ENCODE data around the gene SLC5A5. TPM values are rescaled to one million over a fixed set of nuclear protein-coding genes. Genes with fewer than 3 reads are reported as not detected.

SLC5A5 gene
- total RNA-seq, 3 donors from 2014 or later = not detected

DNA sequence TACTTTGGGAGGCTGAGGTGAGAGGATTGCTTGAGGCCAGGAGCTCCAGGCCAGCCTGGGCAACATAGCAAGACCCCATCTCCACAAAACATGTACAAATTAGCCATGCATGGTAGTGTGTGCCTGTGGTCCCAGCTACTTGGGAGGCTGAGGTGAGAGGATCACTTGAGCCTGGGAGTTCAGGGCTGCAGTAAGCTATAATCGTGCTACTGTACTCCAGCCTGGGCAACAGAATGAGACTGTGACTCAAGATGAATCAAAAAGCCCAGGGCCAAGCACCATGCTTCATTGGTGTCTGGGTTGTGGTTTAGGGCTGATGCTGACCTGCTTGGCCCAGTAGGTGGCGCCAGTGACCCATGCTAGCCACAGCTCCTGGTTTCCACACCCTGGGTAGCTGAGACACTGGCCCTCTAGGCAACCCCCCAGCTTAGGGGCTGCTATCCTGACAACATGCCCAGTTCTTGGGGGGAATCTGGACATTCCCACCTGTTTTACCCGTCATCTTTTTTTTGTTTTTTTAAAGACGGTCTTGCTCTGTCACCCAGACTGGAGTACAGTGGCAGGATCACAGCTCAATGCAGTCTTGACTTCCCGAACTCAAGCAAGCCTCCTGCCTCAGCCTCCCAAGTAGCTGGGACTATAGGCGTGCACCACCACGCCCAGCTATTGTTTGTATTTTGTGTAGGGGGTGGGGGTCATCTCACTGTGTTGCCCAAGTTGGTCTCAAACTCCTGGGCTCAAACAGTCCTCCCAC is 66.5 kb downstream of the SLC5A5 start:
- no peaks in the 10 kb centered on the region for H3K36me3 ChIP-seq
- no peak overlapping the region for H3K27ac ChIP-seq
- H3K27me3 ChIP-seq = no peaks in the 10 kb centered on the region
- DNase-seq (ENCODE audit: low spot score in 2 of 2) = peak; percentile 57 to 73
- no peaks in the 10 kb centered on the region for H3K9me3 ChIP-seq
- H3K4me3 ChIP-seq = no peak overlapping the region
- peaks cover 5 to 8% of the 10 kb centered on the region in 2 donors for H3K4me1 ChIP-seq
- TF ChIP-seq POLR2A (IDR thresholded peaks at IDR 0.05) (no peak), CTCF (IDR thresholded peaks at IDR 0.05) (peak; percentile 69 to 93 (median 92))
- intact Hi-C loops (cut with DNase I; ENCODE audit: low total_unique reads) = no loop called here

DNA sequence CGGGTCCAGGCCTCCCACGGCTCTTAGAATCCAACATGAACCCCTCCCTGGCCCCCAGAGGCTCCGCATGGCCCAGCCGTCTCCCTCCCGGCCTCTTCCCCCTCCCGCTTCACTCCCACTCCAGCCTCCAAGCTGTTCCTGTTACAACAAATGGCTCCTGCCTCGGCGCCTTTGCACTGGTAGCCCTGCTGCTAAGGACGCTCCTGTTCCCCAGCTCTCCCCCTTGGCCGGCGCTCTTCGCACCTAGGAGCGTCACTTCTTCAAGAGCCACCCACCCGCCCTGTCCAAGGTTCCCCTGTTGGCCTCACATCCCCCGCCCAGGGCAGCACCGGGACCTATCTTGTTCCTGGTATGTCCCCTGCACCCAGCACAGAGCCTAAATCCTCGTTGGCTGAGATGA is 70.4 kb downstream of the SLC5A5 start:
- Histone ChIP-seq H3K36me3 (no peaks in the 10 kb centered on the region), H3K4me3 (no peak overlapping the region), H3K27ac (no peak overlapping the region), H3K27me3 (no peaks in the 10 kb centered on the region), H3K9me3 (no peaks in the 10 kb centered on the region), H3K4me1 (no peaks in the 10 kb centered on the region)
- intact Hi-C loops (cut with DNase I; ENCODE audit: low total_unique reads) = no loop called here
- DNase-seq (ENCODE audit: low spot score in 2 of 2) = no peak
- no peak for TF ChIP-seq CTCF (IDR thresholded peaks at IDR 0.05)
- no peak for TF ChIP-seq POLR2A (IDR thresholded peaks at IDR 0.05)
- TF ChIP-seq POLR2AphosphoS5 (IDR thresholded peaks at IDR 0.05) = no peak

DNA sequence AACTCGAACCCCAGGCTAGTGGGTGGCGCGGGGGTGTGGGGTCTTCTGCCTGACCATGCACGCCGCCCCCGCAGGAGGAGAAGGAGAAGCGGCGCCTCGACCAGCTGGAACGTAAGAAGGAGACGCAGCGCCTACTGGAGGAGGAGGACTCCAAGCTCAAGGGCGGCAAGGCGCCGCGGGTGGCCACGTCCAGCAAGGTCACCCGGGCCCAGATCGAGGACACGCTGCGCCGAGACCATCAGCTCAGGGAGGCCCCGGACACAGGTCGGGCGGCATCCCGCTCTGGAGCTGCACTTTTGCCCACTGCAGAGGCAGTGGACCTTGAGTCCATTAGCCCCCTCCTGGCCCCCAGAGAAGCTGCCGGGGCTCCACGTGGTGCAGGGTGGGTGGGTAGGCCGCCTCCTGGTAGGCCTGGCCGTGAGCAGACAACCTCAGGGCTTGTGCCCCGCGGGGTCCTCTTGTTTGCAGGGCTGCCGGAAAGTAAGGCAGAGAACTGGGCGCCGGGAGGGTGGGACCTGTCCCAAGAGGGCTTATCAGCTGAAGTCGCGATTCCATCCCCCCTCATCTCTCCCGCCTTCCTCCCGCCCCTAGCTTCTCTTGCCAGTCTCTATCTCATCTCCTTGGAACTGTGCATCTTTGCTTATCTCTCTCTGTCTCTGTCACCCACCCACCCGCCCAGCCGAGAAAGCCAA is 71.0 kb downstream of the SLC5A5 start:
- Histone ChIP-seq H3K27ac (no peak overlapping the region), H3K4me3 (no peak overlapping the region), H3K4me1 (no peaks in the 10 kb centered on the region), H3K27me3 (no peaks in the 10 kb centered on the region), H3K9me3 (no peaks in the 10 kb centered on the region), H3K36me3 (no peaks in the 10 kb centered on the region)
- no peak for DNase-seq (ENCODE audit: low spot score in 2 of 2)
- intact Hi-C loops (cut with DNase I; ENCODE audit: low total_unique reads) = no loop called here
- TF ChIP-seq CTCF (IDR thresholded peaks at IDR 0.05) (no peak), POLR2A (IDR thresholded peaks at IDR 0.05) (no peak), POLR2AphosphoS5 (IDR thresholded peaks at IDR 0.05) (no peak)

DNA sequence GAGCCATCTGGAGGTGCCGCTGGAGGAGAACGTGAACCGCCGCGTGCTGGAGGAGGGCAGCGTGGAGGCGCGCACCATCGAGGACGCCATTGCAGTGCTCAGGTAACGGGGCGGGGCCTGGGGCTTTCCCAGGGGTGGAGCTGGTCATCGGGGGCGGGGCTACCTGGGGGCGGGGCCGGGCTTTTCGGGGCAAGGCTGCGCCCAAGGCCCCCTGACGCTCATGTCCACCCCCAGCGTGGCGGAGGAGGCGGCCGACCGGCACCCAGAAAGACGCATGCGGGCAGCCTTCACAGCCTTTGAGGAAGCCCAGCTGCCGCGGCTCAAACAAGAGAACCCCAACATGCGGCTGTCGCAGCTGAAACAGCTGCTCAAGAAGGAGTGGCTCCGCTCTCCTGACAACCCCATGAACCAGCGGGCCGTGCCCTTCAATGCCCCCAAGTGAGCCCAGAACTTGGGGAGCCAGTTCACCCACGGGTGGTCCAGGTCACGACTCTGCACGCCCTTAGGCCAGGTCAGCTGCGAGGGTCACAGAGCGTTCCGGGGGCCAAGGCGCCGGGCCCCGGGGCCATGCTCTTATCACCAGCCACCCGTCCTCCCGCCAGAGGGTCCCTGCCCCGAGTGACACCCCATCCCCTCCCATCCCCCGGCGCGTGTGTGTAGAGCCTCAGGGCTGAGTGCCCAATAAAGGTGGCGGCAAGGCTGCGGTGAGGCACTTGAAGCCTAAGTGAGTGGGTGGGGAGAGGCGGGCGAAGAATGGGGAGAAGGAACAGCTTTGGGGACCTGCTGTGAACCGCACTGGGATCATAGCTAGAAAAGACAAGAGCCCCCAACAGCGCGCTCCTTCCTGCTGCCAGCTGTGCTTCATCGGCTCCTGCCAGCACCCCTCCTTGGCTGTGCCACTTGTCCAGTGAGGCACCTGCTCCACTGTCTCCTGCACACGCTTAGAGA is 71.8 kb downstream of the SLC5A5 start:
- H3K36me3 ChIP-seq = no peaks in the 10 kb centered on the region
- intact Hi-C loops (cut with DNase I; ENCODE audit: low total_unique reads) = no loop called here
- no peaks in the 10 kb centered on the region for H3K27me3 ChIP-seq
- H3K27ac ChIP-seq = no peak overlapping the region
- TF ChIP-seq POLR2A (IDR thresholded peaks at IDR 0.05) (no peak), CTCF (IDR thresholded peaks at IDR 0.05) (no peak), POLR2AphosphoS5 (IDR thresholded peaks at IDR 0.05) (no peak)
- no peak overlapping the region for H3K4me3 ChIP-seq
- H3K9me3 ChIP-seq = no peaks in the 10 kb centered on the region
- no peaks in the 10 kb centered on the region for H3K4me1 ChIP-seq
- no peak for DNase-seq (ENCODE audit: low spot score in 2 of 2)
